ENCODE measurements around the gene TAF1A.

Gene TAF1A

DNA sequence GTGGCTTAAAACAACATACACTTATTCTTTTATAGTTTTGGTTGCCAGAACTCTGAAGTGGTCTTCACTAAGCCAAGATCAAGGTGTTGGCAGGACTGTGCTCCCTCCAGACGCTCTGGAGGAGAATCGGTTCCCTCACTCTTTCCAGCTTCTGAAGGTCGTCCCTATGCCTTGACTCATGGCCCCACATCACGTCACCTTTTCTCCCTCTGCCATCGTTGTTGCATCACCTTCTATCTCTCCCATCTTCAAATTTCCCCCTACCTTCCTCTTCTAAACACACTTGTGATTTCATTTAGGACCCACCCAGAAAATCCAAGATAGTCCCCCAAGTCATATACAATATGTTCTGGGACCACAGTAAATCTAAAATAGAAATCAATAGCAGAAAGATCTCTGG is 54.3 kb downstream of the TAF1A start:
- no peak for DNase-seq (ENCODE audit: low read depth)

DNA sequence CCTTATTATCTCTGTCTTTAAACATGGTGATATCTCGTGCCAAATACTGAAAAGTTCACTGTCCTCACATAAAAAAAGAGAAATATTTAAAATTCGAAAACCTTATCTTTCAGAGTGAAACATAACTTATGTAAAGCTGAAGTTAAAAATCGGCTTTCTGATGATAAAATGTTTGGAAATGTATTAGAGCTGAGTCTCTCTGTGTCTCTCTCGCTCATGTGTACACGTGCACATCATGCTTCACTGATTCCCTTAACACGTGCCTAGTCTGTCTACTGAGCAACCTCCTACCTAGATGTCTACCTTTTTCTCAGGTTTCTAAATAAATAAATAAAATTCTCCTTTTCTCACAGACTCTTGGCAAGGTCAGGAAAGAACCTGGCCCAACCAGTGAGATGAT is 58.9 kb downstream of the TAF1A start:
- DNase-seq (ENCODE audit: low read depth), result no peak

DNA sequence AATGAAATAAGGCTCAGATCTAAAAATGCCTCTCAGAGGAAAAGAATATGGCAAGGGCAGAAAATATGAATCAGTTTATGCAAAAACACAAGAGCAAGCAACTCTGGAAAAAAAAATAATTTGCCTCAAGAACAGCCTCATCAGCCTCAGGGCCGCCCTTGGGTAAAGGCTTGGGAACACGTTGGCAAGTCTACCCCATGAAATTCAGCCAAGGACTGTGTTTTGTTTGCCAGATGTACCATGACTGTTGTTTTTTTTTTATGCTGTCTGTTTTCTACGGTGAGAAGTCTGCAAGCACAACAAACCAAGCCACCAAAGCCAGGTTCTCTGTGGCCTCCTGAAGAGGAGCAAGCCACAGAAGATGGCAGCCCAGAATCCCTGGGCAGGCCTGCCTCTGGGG is 59.8 kb downstream of the TAF1A start:
- no peak for DNase-seq (ENCODE audit: low read depth)

- no peak for DNase-seq (ENCODE audit: low read depth)
These were observed 60.6 kb downstream of the TAF1A start for GRCh38 chr1:222529181-222529580.

DNA sequence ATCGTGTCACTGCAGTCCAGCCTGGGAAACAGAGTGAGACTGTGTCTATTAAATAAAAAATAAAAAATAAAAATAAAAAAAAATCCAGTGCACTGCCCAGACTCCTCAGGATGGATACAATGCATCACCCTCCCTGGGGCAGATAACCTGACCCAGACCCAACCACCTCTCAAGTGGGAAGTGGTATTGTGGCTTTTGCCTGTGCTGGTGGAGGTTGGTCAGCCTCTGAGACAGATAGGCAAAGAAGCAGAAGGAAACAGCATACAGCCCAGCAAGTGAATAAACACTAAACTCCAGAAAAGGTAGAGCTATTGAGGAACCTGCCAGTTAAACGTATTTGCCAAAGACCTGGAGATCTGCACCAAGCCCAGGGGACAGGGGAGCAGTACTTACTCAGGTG is 63.8 kb downstream of the TAF1A start:
- DNase-seq (ENCODE audit: low read depth), result no peak

DNA sequence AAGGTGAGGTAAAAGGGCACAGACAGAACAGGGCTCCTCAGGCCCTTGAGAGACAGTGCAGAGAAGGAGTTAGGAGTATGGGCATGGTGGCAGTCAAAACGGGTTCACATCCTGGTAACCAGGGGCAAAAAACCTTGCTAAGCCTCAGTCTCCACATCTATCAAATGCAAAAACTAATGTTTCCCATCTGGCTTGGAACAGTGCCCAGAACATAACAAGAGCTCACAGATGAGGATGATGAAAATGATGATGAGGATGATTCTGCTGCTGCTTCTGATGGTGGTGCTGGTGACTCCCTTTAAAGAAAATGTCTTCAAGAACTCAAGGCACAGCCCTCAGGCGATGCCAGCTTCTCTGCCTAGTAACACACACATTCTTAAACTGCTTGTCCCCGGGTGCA is 65.9 kb downstream of the TAF1A start:
- DNase-seq (ENCODE audit: low read depth), result no peak

GRCh38 chr1:222522105-222522915 is 67.4 kb downstream of the TAF1A start:
- no peak for DNase-seq (ENCODE audit: low read depth)

- no peak for DNase-seq (ENCODE audit: low read depth)
These were observed 68.2 kb downstream of the TAF1A start for GRCh38 chr1:222521299-222522104.
